NAMALWA (cell line): ENCODE results near the gene NMNAT3.

Source experiments
- DNase-seq: peaks from one replicate; pipeline ENCODE4 v3.0.0-alpha.2; 2015; ENCODE audit warnings: low spot score

NMNAT3 gene

DNA sequence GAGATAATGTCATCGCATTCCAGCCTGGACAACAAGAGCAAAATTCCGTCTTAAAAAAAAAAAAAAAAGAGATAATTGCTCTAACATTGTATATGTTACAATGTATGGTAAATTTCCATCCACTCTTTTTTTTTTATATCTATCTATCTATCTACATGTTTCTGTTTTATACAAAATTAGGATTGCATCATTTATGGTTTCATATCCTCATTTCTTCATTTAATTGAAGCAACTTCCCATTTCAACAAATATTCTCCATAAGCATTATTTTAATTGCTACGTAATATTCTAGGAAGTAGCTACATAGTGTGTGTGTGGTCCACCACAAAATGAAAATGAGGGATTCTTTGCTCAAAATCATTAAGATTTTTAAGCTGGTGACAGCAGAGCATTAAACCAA lies 156.6 kb downstream of the NMNAT3 start:
- DNase-seq = peak; percentile 6

DNA sequence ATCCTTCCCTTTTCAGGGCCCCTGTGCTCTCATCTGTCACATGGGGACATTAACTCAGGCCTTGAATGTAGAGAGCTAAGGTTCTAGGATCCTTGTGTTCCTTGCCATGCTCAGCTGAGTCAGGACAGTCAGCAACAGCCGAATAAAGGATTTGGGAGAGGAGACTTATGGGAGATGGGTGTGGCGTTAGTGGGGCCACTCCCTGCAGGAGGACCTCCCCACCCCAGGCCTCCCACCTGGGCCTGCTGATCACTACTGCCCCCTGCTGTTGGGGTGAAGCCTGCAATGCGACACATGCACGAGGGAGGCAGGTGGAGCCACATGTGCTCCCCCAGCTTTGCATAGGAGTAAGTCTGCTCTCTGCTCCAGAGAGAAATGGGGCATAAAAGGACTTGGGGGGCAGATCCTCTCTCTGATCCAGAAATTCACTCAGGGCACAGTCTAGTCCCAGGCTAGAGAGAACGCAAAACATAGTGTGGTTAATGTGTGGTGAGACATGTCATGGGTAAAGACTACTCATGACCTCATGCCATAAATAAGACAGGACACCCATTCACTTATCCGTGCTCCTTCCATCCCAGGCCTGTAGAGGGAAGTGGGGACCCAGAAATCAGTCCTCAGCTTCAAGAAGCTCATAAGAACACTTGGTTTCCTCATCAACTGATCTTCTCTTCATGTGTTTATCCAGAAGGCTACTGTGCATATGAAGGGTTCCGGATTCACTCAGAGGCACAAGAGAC lies 157.6 kb downstream of the NMNAT3 start:
- DNase-seq = peak; percentile 58

DNA sequence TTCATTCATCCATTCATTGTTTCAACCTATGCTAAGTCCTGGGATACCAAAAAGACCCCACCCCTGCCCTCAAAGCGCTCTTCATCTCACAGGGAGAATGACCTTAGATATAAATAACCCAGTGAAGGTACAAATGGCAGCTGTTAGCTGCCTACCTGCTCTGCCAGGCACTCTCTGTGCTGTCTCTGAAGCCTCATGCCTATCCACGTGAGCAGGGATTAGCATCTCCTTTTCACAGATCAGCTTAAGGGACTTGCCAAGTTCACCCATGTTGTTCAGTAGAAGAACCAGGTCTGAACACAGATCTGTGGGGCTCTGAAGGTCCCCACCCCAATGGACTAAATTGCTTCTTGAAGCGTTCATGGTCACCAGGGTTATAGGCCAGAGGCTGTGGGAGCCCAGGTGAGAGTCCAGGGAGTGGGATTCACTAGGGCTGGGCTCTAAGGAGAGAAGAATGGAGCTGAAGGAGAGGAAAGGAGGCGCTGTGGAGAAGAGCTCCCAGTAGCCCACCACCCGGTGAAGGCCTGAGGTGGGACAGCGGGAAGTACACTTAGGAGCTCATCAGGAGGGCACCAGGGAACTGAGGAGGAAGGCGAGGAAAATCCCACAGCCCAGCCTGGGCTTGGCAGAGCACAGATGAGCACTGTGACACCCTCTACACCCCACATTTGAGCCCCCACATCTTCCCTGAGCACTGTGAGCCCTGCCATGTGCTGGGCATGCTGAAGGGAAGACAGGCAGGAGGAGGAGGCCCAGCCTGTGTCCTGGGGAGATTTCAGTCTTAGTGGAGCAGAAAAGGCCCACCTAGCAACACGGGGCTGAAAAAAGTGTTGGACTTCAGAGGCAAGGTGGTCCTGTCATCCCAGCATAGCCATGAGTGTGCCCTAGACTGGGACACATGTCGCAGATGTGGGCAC lies 158.6 kb downstream of the NMNAT3 start:
- no peak for DNase-seq

DNA sequence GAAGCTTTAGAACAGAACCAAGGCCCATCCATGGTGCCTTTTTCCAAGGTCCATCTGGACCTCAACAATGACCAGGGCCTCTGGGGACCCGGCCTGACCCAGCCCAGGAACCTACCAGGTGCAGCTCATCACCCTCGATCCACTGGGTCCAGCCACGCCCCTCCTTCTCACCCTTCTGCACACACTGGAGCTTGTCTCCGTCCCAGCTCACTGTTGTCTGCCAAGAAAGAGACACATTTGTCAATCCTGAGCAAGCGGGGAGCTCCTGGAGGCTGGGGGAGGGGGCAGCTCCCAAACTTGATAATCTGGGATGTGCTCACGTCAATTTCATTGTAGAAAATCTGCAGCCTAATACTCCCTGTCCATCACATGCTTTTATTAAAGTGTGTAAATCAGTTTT lies 159.5 kb downstream of the NMNAT3 start:
- no peak for DNase-seq

DNA sequence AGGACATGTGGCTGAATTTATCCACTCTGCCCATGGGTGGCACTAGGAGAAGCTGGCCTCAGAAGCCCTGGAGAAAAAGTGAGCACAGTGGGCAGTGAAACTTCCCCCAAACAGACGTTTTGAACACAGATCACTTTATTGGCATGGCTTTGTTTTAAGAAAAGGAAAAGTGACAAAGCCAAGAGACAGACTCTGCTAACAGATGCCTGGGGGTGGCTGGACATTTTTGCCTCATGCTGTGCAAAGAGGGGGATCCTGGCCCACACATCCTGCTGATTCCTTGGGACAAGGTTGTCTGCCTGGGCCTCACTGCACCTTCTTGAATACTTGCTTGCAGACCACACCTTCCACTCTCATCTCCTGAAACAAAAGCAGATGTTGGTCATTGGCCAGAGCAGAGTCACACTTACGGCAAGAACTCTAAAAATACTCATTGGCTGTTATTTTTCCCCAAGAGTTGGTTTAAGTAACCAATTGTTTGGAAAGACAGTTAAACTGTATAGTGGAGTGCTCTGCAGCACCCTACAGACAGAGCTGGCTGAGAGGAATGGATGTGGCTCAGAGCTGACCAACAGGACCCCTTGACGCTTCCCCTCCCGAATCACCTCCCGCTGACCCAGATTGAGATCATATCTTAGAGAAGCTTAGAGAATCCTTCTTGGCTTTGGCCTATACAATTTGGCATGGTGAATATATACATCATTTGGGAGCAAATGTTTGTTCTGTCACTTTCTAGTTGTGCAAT lies 160.3 kb downstream of the NMNAT3 start:
- DNase-seq = no peak

DNA sequence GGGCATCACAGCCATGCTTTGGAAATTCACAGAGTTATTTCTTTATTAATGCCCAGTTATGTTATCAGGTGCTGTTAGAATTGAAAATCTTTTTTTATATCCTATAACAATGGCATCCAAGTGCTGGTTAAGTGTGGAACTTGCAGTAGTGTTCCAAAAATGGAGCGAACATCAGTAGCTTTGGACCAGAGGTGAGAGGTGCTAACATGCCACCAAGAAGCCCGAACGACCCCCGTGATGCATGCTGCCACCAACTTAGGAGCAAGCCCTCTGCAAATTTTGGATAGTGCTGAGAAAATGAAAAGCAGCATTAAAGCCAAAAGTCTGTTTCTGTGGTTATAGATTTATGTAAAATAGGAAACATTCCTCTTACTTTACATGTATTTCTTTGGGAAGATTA lies 163.0 kb downstream of the NMNAT3 start:
- DNase-seq = no peak
